HEK293 (cell line): Measurements from ENCODE around the gene PDCD4.

Experiments
- GLIS2 ChIP-seq: fragments of 450-650 bp; formaldehyde crosslinking; IDR thresholded peaks from 2 replicates; pipeline ENCODE4 v1.5.1; 2016; ENCODE audit warnings: missing biosample characterization, missing genetic modification characterization
- KLF7 ChIP-seq: fragments of 450-650 bp; formaldehyde crosslinking; IDR thresholded peaks from 2 replicates; pipeline ENCODE4 v1.5.1; 2016; ENCODE audit warnings: missing biosample characterization, missing genetic modification characterization, borderline replicate concordance
- RBAK ChIP-seq: fragments of 450-650 bp; formaldehyde crosslinking; IDR thresholded peaks from 2 replicates; pipeline ENCODE4 v1.5.1; 2016; ENCODE audit warnings: missing biosample characterization, missing genetic modification characterization
- ZBTB8A ChIP-seq: fragments of 450-650 bp; formaldehyde crosslinking; IDR thresholded peaks from 2 replicates; pipeline ENCODE4 v1.5.1; 2016; ENCODE audit warnings: missing biosample characterization, missing genetic modification characterization
- ZFHX2 ChIP-seq: fragments of 450-650 bp; formaldehyde crosslinking; conservative IDR thresholded peaks from 2 replicates; pipeline ENCODE4 v1.5.1; 2016; ENCODE audit warnings: missing biosample characterization, missing genetic modification characterization
- ZFP3 ChIP-seq: fragments of 450-650 bp; formaldehyde crosslinking; IDR thresholded peaks from 2 replicates; pipeline ENCODE4 v1.5.1; 2016; ENCODE audit warnings: low read depth, missing biosample characterization, missing genetic modification characterization
- ZNF138 ChIP-seq: fragments of 450-650 bp; formaldehyde crosslinking; IDR thresholded peaks from 2 replicates; pipeline ENCODE4 v1.5.1; 2016; ENCODE audit warnings: missing biosample characterization, missing genetic modification characterization, borderline replicate concordance
- ZNF146 ChIP-seq: fragments of 450-650 bp; formaldehyde crosslinking; IDR thresholded peaks from 2 replicates; pipeline ENCODE4 v1.5.1; 2016; ENCODE audit warnings: missing biosample characterization, missing genetic modification characterization
- ZNF175 ChIP-seq: fragments of 450-650 bp; formaldehyde crosslinking; IDR thresholded peaks from 2 replicates; pipeline ENCODE4 v1.5.1; 2016; ENCODE audit warnings: missing biosample characterization, missing genetic modification characterization
- ZNF184 ChIP-seq: fragments of 450-650 bp; IDR thresholded peaks from 2 replicates; pipeline ENCODE4 v1.5.1; 2018; ENCODE audit warnings: missing biosample characterization, mild to moderate bottlenecking, missing genetic modification characterization
- ZNF266 ChIP-seq: fragments of 450-650 bp; formaldehyde crosslinking; IDR thresholded peaks from 2 replicates; pipeline ENCODE4 v1.5.1; 2016; ENCODE audit warnings: missing biosample characterization, missing genetic modification characterization, low read depth
- ZNF302 ChIP-seq: fragments of 450-650 bp; formaldehyde crosslinking; IDR thresholded peaks from 2 replicates; pipeline ENCODE4 v1.5.1; 2016; ENCODE audit warnings: missing biosample characterization, missing genetic modification characterization, low read depth
- ZNF354C ChIP-seq: fragments of 450-650 bp; formaldehyde crosslinking; IDR thresholded peaks from 2 replicates; pipeline ENCODE4 v1.5.1; 2016; ENCODE audit warnings: missing biosample characterization, missing genetic modification characterization, low read depth, borderline replicate concordance
- ZNF433 ChIP-seq: fragments of 450-650 bp; formaldehyde crosslinking; IDR thresholded peaks from 2 replicates; pipeline ENCODE4 v1.5.1; 2016; ENCODE audit warnings: missing biosample characterization, missing genetic modification characterization, low read depth
- ZNF501 ChIP-seq: fragments of 450-650 bp; formaldehyde crosslinking; IDR thresholded peaks from 2 replicates; pipeline ENCODE4 v1.5.1; 2016; ENCODE audit warnings: missing biosample characterization, missing genetic modification characterization
- ZNF530 ChIP-seq: fragments of 450-650 bp; formaldehyde crosslinking; IDR thresholded peaks from 2 replicates; pipeline ENCODE4 v1.5.1; 2016; ENCODE audit warnings: low read depth, missing biosample characterization, missing genetic modification characterization
- ZNF558 ChIP-seq: fragments of 450-650 bp; formaldehyde crosslinking; IDR thresholded peaks from 2 replicates; pipeline ENCODE4 v1.5.1; 2016; ENCODE audit warnings: missing biosample characterization, missing genetic modification characterization
- ZNF629 ChIP-seq: fragments of 450-650 bp; formaldehyde crosslinking; IDR thresholded peaks from 2 replicates; pipeline ENCODE4 v1.5.1; 2017; ENCODE audit warnings: missing biosample characterization, missing genetic modification characterization
- ZNF707 ChIP-seq: fragments of 450-650 bp; formaldehyde crosslinking; IDR thresholded peaks from 2 replicates; pipeline ENCODE4 v1.5.1; 2016; ENCODE audit warnings: missing biosample characterization, missing genetic modification characterization
- ZNF776 ChIP-seq: fragments of 450-650 bp; formaldehyde crosslinking; IDR thresholded peaks from 2 replicates; pipeline ENCODE4 v1.5.0; 2017; ENCODE audit warnings: missing biosample characterization, missing genetic modification characterization, borderline replicate concordance
- ZNF777 ChIP-seq: fragments of 450-650 bp; formaldehyde crosslinking; IDR thresholded peaks from 2 replicates; pipeline ENCODE4 v1.5.1; 2017; ENCODE audit warnings: missing biosample characterization, missing genetic modification characterization, borderline replicate concordance
- ZNF837 ChIP-seq: fragments of 450-650 bp; formaldehyde crosslinking; IDR thresholded peaks from 2 replicates; pipeline ENCODE4 v1.5.1; 2016; ENCODE audit warnings: missing biosample characterization, missing genetic modification characterization
- ZSCAN23 ChIP-seq: fragments of 450-650 bp; formaldehyde crosslinking; IDR thresholded peaks from 2 replicates; pipeline ENCODE4 v1.5.1; 2016; ENCODE audit warnings: missing biosample characterization, missing genetic modification characterization
- TF ChIP-seq, protein P1 (sequence below): fragments of 450-650 bp; formaldehyde crosslinking; IDR thresholded peaks from 2 replicates; pipeline ENCODE4 v1.5.1; 2016; ENCODE audit warnings: missing biosample characterization, missing genetic modification characterization
- TF ChIP-seq, protein P2 (sequence below): fragments of 450-650 bp; formaldehyde crosslinking; IDR thresholded peaks from 2 replicates; pipeline ENCODE4 v1.5.1; 2016; ENCODE audit warnings: missing biosample characterization, missing genetic modification characterization
- TF ChIP-seq, protein P3 (sequence below): fragments of 450-650 bp; formaldehyde crosslinking; IDR thresholded peaks from 2 replicates; pipeline ENCODE4 v1.5.1; 2016; ENCODE audit warnings: missing biosample characterization, missing genetic modification characterization, low read depth
- TF ChIP-seq, protein P4 (sequence below): fragments of 450-650 bp; formaldehyde crosslinking; IDR thresholded peaks from 2 replicates; pipeline ENCODE4 v1.5.1; 2017; ENCODE audit warnings: missing biosample characterization, mild to moderate bottlenecking, missing genetic modification characterization, moderate library complexity
- TF ChIP-seq, protein P5 (sequence below): fragments of 450-650 bp; IDR thresholded peaks from 2 replicates; pipeline ENCODE4 v1.5.1; 2018; ENCODE audit warnings: missing biosample characterization, missing genetic modification characterization
- TF ChIP-seq, protein P6 (sequence below): fragments of 450-650 bp; formaldehyde crosslinking; IDR thresholded peaks from 2 replicates; pipeline ENCODE4 v1.5.1; 2017; ENCODE audit warnings: missing biosample characterization, missing genetic modification characterization

PDCD4 gene

DNA sequence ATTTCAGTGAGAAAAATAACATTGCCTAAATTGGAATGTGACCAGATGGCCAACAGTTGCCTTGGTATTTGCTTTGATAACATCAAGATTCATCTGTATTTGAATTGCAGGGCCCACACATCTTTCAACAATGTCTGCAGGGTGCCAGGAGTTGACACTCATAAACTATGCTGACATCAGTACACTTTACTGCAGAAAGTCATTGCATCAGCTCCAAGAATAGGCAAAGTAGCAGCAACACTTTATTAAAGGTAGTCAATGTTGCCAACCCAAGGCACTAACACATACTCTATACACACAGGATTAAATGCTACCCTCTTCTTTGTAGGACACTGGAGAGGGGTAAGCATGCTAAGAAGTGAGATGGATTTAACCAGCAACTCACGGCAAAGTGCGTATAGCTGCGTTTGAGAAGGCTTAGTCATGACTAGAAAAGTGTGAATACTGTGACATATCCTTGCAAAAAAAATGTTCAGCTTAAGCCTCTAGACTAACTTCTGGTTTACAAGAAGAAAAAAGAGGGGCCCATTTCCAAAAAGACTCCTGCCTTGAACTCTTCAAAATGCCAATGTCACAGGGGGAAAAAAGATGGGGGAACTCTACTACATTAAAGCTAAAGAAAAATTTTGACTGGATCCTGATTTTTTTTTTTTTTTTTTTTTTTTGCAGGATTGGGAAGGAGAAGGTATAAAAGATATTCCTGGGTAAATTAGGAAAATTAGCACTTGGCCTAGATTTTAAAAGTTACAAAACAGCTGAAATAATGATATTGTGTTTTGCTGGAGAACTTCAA, 45.0 kb downstream of the PDCD4 start (continued):
- TF ChIP-seq ZNF837 (no peak), ZNF354C (tag by site-specific recombination) (no peak), ZNF138 (tag by site-specific recombination) (no peak), ZFHX2 (tag by site-specific recombination) (peak; percentile 76), ZNF776 (tag by site-specific recombination) (no peak), GLIS2 (no peak), ZNF501 (tag by site-specific recombination) (peak; percentile 70; the same call in 1 of the 2 replicates), ZNF146 (tag by site-specific recombination) (0 out of 2 replicates have a peak, but pooled peaks have one; percentile 30), ZNF629 (tag by site-specific recombination) (peak; percentile 95), KLF7 (tag by site-specific recombination) (peak; percentile 56; the same call in 1 of the 2 replicates), ZNF302 (tag by site-specific recombination) (no peak), ZBTB8A (tag by site-specific recombination) (peak; percentile 72), ZFP3 (tag by site-specific recombination) (no peak), ZNF175 (tag by site-specific recombination) (no peak), ZNF558 (peak; percentile 94), ZNF777 (tag by site-specific recombination) (no peak), ZNF530 (tag by site-specific recombination) (no peak), ZNF433 (tag by site-specific recombination) (no peak), ZNF266 (tag by site-specific recombination) (no peak), ZNF707 (tag by site-specific recombination) (no peak), ZSCAN23 (tag by site-specific recombination) (peak; percentile 87; the same call in 1 of the 2 replicates), RBAK (no peak), ZNF184 (tag by site-specific recombination) (peak; percentile 49; the same call in 1 of the 2 replicates)
- TF ChIP-seq, protein P1, sequence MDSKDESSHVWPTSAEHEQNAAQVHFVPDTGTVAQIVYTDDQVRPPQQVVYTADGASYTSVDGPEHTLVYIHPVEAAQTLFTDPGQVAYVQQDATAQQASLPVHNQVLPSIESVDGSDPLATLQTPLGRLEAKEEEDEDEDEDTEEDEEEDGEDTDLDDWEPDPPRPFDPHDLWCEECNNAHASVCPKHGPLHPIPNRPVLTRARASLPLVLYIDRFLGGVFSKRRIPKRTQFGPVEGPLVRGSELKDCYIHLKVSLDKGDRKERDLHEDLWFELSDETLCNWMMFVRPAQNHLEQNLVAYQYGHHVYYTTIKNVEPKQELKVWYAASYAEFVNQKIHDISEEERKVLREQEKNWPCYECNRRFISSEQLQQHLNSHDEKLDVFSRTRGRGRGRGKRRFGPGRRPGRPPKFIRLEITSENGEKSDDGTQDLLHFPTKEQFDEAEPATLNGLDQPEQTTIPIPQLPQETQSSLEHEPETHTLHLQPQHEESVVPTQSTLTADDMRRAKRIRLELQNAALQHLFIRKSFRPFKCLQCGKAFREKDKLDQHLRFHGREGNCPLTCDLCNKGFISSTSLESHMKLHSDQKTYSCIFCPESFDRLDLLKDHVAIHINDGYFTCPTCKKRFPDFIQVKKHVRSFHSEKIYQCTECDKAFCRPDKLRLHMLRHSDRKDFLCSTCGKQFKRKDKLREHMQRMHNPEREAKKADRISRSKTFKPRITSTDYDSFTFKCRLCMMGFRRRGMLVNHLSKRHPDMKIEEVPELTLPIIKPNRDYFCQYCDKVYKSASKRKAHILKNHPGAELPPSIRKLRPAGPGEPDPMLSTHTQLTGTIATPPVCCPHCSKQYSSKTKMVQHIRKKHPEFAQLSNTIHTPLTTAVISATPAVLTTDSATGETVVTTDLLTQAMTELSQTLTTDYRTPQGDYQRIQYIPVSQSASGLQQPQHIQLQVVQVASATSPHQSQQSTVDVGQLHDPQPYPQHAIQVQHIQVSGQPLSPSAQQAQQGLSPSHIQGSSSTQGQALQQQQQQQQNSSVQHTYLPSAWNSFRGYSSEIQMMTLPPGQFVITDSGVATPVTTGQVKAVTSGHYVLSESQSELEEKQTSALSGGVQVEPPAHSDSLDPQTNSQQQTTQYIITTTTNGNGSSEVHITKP (tag by site-specific recombination) = peak; percentile 89
- TF ChIP-seq, protein P2, sequence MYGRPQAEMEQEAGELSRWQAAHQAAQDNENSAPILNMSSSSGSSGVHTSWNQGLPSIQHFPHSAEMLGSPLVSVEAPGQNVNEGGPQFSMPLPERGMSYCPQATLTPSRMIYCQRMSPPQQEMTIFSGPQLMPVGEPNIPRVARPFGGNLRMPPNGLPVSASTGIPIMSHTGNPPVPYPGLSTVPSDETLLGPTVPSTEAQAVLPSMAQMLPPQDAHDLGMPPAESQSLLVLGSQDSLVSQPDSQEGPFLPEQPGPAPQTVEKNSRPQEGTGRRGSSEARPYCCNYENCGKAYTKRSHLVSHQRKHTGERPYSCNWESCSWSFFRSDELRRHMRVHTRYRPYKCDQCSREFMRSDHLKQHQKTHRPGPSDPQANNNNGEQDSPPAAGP = peak; percentile 67
- TF ChIP-seq, protein P3, sequence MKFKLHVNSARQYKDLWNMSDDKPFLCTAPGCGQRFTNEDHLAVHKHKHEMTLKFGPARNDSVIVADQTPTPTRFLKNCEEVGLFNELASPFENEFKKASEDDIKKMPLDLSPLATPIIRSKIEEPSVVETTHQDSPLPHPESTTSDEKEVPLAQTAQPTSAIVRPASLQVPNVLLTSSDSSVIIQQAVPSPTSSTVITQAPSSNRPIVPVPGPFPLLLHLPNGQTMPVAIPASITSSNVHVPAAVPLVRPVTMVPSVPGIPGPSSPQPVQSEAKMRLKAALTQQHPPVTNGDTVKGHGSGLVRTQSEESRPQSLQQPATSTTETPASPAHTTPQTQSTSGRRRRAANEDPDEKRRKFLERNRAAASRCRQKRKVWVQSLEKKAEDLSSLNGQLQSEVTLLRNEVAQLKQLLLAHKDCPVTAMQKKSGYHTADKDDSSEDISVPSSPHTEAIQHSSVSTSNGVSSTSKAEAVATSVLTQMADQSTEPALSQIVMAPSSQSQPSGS (tag by site-specific recombination) = peak; percentile 89
- TF ChIP-seq, protein P4, sequence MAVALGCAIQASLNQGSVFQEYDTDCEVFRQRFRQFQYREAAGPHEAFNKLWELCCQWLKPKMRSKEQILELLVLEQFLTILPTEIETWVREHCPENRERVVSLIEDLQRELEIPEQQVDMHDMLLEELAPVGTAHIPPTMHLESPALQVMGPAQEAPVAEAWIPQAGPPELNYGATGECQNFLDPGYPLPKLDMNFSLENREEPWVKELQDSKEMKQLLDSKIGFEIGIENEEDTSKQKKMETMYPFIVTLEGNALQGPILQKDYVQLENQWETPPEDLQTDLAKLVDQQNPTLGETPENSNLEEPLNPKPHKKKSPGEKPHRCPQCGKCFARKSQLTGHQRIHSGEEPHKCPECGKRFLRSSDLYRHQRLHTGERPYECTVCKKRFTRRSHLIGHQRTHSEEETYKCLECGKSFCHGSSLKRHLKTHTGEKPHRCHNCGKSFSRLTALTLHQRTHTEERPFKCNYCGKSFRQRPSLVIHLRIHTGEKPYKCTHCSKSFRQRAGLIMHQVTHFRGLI = peak; percentile 94
- TF ChIP-seq, protein P5, sequence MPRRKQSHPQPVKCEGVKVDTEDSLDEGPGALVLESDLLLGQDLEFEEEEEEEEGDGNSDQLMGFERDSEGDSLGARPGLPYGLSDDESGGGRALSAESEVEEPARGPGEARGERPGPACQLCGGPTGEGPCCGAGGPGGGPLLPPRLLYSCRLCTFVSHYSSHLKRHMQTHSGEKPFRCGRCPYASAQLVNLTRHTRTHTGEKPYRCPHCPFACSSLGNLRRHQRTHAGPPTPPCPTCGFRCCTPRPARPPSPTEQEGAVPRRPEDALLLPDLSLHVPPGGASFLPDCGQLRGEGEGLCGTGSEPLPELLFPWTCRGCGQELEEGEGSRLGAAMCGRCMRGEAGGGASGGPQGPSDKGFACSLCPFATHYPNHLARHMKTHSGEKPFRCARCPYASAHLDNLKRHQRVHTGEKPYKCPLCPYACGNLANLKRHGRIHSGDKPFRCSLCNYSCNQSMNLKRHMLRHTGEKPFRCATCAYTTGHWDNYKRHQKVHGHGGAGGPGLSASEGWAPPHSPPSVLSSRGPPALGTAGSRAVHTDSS = peak; percentile 40; the same call in 1 of the 2 replicates
- TF ChIP-seq, protein P6, sequence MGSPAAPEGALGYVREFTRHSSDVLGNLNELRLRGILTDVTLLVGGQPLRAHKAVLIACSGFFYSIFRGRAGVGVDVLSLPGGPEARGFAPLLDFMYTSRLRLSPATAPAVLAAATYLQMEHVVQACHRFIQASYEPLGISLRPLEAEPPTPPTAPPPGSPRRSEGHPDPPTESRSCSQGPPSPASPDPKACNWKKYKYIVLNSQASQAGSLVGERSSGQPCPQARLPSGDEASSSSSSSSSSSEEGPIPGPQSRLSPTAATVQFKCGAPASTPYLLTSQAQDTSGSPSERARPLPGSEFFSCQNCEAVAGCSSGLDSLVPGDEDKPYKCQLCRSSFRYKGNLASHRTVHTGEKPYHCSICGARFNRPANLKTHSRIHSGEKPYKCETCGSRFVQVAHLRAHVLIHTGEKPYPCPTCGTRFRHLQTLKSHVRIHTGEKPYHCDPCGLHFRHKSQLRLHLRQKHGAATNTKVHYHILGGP (tag by site-specific recombination) = peak; percentile 67; the same call in 1 of the 2 replicates
